HG02678 (cell line): Measurements from ENCODE around the gene DNAI7.
A peak's percentile ranks its signal among the peaks of the same experiment; 100 is the strongest.

Experiments used
- ATAC-seq: cut with Tn5 transposase; IDR thresholded peaks from one replicate; pipeline ENCODE4 v1.9.1; 2021; ENCODE audit warnings: mild to moderate bottlenecking, moderate library complexity; ENCODE audit not compliant: unreplicated experiment

Gene DNAI7

DNA sequence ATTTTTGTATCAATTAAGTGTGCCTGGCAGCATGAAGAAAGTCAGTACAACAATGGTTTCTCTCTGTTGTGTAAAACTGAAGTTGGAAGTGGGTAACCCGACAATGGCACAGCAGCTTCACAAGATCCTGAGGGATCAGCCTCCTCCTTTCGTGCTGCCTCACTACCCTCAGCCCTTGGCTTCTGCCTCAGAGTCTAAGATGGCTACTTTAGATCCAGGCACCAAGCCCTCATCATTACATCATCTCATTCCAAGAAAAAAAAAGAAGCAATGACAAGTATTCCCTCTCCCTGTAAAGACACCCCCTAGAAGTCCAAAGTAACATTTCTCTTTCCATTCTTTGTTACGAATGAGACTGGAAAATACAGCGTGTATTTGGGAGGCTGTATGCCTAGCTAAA is 92.6 kb downstream of the DNAI7 start:
- ATAC-seq: no peak

- no peak for ATAC-seq
These were observed 93.9 kb downstream of the DNAI7 start for GRCh38 chr12:25101092-25101445.

DNA sequence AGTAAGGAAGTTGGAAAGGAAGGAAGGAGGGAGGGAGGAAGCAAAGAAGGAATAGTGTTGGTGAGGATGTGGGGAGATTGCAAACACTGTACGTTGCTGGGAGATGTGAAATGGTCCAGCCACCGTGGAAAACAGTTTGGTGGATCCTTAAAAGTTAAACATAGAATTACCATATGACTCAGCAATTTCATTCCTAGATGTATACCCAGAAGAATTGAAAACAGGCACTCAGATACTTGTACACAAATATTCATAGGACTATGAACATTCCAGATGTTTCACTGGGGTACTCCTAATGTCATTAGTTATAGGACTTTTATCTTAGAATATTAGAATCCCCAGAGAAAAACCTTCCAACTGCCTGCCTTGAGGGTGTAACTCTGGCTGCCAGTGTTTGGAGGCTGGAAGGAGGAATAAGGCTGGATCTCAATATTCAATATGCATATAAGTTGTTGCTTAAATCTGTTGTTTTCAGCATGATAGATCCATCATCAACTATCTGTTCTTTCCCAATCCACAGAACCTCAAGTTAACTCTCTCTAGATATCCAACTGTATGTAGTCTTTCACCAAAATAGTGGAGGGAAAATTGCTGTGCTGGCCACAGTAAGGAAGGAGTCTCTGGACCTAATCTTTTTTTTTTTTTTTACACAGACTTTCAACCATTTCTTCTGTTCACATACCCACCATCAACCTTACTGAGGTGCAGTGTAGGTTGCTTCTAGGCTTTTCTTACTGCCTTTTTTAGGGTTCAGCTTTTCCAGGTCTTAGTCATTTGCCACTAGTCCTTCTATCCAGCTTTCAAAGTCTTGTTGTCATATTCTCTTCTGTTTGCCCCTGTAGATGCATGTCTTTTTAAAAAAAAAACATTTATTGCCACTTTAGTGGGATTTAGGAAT is 94.5 kb downstream of the DNAI7 start:
- no peak for ATAC-seq

- no peak for ATAC-seq
These were observed 96.0 kb downstream of the DNAI7 start for GRCh38 chr12:25099010-25099409.

DNA sequence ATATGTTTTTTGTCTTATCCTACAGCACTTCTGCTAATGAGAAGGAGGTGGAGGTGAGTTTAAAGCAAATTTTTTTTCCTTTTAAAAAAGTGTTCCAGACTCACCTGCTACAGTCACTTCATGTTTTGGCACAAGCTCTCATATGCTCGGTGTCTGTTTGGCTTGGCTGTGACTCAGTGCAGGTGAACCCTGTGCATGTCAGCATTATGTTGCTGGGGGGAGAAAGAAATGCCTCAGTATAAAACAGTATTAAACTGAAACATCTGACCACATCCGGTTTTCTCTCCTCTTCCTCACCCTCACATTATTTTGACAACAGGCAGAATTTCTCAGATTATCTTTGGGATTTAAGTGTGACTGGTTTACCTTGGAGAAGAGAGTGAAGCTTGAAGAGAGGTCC is 105.2 kb downstream of the DNAI7 start:
- no peak for ATAC-seq

DNA sequence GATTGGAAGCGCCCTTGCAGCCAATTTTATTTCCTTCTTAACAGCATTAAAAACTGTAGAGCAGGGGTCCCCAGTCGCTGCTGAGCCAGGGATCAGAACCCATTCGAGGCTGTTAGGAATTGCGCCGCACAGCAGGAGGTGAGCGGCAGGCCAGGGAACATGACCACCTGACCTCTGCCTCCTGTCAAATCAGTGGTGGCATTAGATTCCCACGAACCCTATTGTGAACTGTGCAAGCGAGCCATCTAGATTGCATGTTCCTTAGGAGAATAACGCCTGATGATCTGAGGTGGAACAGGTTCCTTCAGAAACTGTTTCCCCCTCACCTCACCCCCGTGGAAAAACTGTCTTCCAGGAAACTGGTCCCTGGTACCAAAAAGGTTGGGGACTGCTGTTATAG is 107.4 kb downstream of the DNAI7 start:
- ATAC-seq: no peak

DNA sequence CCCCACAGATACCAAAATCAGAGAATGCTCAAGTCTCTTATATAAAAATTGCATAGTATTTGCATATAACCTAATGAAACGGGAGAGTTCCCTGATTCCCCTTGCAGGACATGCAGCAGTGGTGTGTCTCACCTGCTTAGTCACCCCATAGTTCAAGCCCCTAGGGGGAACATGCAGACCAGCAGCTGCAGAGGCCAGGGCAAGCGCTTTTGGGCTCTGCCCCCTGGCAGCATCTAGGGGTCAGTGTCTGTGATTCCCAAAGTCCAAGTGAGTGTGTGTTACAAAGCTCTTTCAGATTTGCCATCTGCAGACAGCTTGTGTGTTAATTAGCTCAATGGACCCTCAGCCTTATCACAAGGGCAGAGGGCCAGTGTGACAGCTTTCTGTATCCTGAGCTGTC is 110.1 kb downstream of the DNAI7 start:
- ATAC-seq: no peak

GRCh38 chr12:25083211-25083610 is 111.7 kb downstream of the DNAI7 start:
- no peak for ATAC-seq

- no peak for ATAC-seq
These were observed 112.3 kb downstream of the DNAI7 start for GRCh38 chr12:25082628-25083027.

GRCh38 chr12:25079393-25079792 is 115.6 kb downstream of the DNAI7 start:
- no peak for ATAC-seq

DNA sequence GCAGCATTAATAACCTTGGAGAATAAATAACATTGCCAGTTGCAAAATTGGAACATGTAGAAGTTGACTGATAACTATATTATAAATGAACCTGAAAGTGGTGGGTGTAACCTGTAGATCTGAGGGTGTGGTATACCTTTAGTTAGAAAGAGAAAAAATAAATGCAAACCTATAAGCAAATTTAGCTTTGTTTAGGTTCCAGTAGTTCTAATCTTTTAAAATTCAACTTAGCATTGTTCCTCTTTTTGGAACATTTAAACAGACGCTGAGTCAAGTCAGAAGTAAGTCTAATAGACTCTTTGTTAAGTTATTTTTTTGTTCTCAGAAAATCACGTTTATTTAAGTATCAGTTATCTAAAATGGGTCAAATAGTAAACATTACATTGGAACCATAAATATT is 120.0 kb downstream of the DNAI7 start:
- peak; percentile 67 for ATAC-seq

DNA sequence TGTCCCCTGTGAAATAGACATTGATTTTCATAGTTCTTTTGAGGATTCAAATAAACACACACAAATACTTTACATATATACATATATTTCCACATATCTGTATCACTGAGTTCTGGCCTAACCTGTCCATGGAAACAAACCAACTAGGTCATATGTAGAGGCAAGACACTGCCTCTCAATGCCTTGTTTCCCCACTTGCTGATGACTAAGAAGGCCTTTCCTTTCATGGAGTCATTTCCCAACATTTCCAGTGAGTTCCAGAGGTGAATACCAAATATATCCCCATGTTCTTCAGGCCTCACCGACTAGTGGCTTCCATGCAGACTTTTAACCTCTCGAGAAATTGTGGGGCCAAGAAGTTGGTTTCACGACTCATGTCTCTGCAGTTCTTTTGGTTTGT is 120.8 kb downstream of the DNAI7 start:
- no peak for ATAC-seq

DNA sequence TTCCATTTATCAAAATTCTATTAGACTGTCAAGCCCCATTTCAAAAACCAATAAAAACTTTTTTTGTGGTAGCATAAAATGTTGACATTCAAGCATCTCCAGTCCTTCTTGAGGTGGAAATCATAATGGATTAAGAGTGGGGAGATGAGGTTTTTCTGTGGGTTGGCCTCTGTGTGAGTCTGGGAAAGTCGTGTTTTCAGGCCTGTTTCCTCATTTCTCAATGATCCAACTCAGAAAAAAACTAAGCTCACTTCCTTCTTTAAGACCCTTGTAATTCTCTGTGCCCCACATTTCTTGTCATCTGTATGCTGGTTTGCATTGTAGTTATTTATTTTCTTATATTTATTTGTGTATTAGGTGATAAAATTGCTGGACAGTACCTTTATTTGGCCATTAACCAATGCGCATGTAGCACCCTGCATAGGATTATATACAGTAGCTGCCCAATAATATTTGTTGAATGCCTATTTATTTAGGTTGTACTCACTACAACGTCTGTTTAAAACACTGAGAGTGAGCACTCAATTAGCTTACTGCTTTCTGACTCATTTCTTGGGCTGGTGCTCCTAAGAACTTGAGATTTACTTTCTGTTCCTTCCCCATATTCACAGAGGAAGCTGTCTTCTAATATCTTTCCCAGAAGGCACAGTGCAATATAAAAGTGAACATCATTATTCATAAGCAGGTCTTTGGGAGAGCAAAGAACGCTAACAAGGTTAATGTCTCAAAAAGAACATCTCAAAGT is 121.9 kb downstream of the DNAI7 start:
- ATAC-seq: no peak

DNA sequence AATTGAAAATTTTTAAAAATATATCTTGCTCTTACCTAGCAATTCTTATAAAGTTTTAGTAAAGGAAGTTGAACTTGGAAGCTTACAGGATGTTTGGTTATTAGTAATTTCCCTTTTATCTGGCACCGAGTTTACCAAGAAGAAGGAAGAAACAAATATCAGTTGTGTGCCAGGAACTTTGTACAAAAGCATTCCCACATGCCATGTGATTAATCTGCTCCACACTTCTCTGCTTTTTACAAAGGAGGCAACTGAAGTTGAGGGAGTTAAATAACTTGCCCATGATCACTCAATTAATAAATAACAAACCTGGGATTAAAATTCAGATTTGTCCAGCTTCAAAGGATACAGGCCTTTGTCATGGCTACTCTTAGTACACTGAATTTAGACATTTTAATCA is 123.6 kb downstream of the DNAI7 start:
- ATAC-seq: no peak

- ATAC-seq: no peak
These were observed 125.7 kb downstream of the DNAI7 start for GRCh38 chr12:25069224-25069623.

DNA sequence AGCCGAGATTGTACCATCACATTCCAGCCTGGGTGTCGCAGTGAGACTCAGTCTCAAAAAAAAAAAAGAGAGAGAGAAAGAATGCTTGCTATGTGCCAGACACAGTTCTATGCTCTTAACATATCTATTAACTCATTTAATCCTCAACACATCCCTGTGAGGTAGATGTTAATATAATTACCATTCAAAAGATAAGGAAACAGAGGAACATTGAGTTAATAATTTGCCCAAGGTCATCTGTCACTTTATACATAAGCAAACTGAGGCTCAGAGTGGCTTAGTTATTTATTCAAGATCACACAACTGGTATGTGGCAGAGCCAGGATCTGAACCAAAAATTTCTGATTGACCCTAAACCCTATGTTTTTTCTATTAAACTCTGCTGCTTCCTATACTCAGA is 129.9 kb downstream of the DNAI7 start:
- ATAC-seq: no peak

- no peak for ATAC-seq
These were observed 130.9 kb downstream of the DNAI7 start for GRCh38 chr12:25063873-25064628.

GRCh38 chr12:25058658-25059058 is 136.3 kb downstream of the DNAI7 start:
- ATAC-seq: peak; percentile 49
